A673 (cell line): Measurements from ENCODE around the gene SLC9A8. TPM values are rescaled to one million over a fixed set of nuclear protein-coding genes. Genes with fewer than 3 reads are reported as not detected.

Experiments used
- BruUV-seq: library from RNA; stranded (reverse); fragments of 400-500 nt; replicated peaks from 2 replicates; lab custom pipeline; 2021; lab: Mats Ljungman, UMichigan
- CTCF ChIA-PET: fragments of 300-600 bp; sonication (Branson Sonifier 250); formaldehyde crosslinking; loops from one replicate; lab custom pipeline; 2022; ENCODE audit warnings: antibody characterized with exemption; lab: Charles Lee
- POLR2A ChIA-PET: fragments of 300-600 bp; sonication (Branson Sonifier 250); formaldehyde crosslinking; loops from one replicate; lab custom pipeline; 2022; ENCODE audit warnings: antibody characterized with exemption; ENCODE audit not compliant: low non-redundant PET; lab: Charles Lee
- DNase-seq: peaks from one replicate; pipeline ENCODE4 v3.0.0-alpha.2; 2015; ENCODE audit warnings: low spot score
- H3K27ac ChIP-seq: fragments of 200-600 bp; sonication (generic); 2 replicates; pipeline ENCODE4 v1.5.1; 2016; ENCODE audit warnings: mixed run types, low read depth, mild to moderate bottlenecking, mixed read lengths, antibody characterized with exemption, low read length; ENCODE audit not compliant: poor library complexity, severe bottlenecking
- H3K27me3 ChIP-seq: fragments of 200-600 bp; sonication (generic); replicated peaks from 2 replicates; pipeline ENCODE4 v1.6.1; 2017; ENCODE audit warnings: mixed run types, low read depth, mild to moderate bottlenecking, mixed read lengths, antibody characterized with exemption, low read length; ENCODE audit not compliant: insufficient read depth, poor library complexity
- H3K36me3 ChIP-seq: fragments of 200-600 bp; sonication (generic); 2 replicates; pipeline ENCODE4 v1.6.1; 2016; ENCODE audit warnings: mixed run types, mild to moderate bottlenecking, mixed read lengths, antibody characterized with exemption, low read length; ENCODE audit not compliant: insufficient read depth, poor library complexity, severe bottlenecking
- H3K4me1 ChIP-seq: fragments of 200-600 bp; sonication (generic); 2 replicates; pipeline ENCODE4 v1.6.1; 2017; ENCODE audit warnings: mixed run types, mild to moderate bottlenecking, mixed read lengths, antibody characterized with exemption, low read length; ENCODE audit not compliant: insufficient read depth, poor library complexity, severe bottlenecking
- H3K4me3 ChIP-seq: fragments of 200-600 bp; sonication (generic); 2 replicates; pipeline ENCODE4 v1.5.1; 2016; ENCODE audit warnings: low read depth, mixed run types, mild to moderate bottlenecking, mixed read lengths, low read length; ENCODE audit not compliant: poor library complexity, severe bottlenecking
- H3K9me3 ChIP-seq: fragments of 200-600 bp; sonication (generic); 2 replicates; pipeline ENCODE4 v1.6.1; 2016; ENCODE audit warnings: mixed run types, low read depth, mild to moderate bottlenecking, mixed read lengths, antibody characterized with exemption, low read length; ENCODE audit not compliant: poor library complexity, severe bottlenecking
- CTCF ChIP-seq: fragments of 300-800, 200-600 bp; sonication (generic); conservative IDR thresholded peaks from 2 replicates; pipeline ENCODE4 v1.5.1; 2017; ENCODE audit warnings: low read depth, mild to moderate bottlenecking, antibody characterized with exemption, low read length, moderate library complexity, mixed read lengths
- EZH2 ChIP-seq: fragments of 200-600 bp; sonication (generic); IDR thresholded peaks from 2 replicates; pipeline ENCODE4 v1.6.1; 2017; ENCODE audit warnings: borderline replicate concordance, low read depth, mild to moderate bottlenecking, mixed read lengths, antibody characterized with exemption, low read length; ENCODE audit not compliant: poor library complexity, severe bottlenecking
- intact Hi-C: fragments of 100-400 bp; cut with micrococcal nuclease; formaldehyde crosslinking; loops from one replicate; pipeline ENCODE4 v1.10.0; 2022; ENCODE audit not compliant: unreplicated experiment
- total RNA-seq: library from RNA; stranded (reverse); gene quantifications from 2 replicates; pipeline ENCODE4 v1.2.3, GENCODE V29; 2021

The SLC9A8 gene
- total RNA-seq, 1 experiment from 2014 or later, result 9.8 TPM

- BruUV-seq, result no TSS peak
- TF ChIP-seq EZH2 (no peak), CTCF (no peak)
- Histone ChIP-seq H3K27me3 (no peaks in the 10 kb centered on the region), H3K4me1 (no peaks in the 10 kb centered on the region), H3K4me3 (no peak overlapping the region), H3K9me3 (no peaks in the 10 kb centered on the region), H3K27ac (no peak overlapping the region), H3K36me3 (peaks cover 26% of the 10 kb centered on the region)
- DNase-seq, result no peak
- intact Hi-C loops, result no loop called here
- CTCF ChIA-PET, result no interaction called here
- POLR2A ChIA-PET, result no interaction called here
These were observed 92.0 kb downstream of the SLC9A8 start for GRCh38 chr20:49904440-49905214.

- BruUV-seq, result no TSS peak
- Histone ChIP-seq H3K36me3 (peaks cover 26% of the 10 kb centered on the region), H3K4me1 (no peaks in the 10 kb centered on the region), H3K4me3 (no peak overlapping the region), H3K9me3 (no peaks in the 10 kb centered on the region), H3K27ac (no peak overlapping the region), H3K27me3 (no peaks in the 10 kb centered on the region)
- intact Hi-C loops, result no loop called here
- TF ChIP-seq EZH2 (no peak), CTCF (no peak)
- POLR2A ChIA-PET, result no interaction called here
- CTCF ChIA-PET, result no interaction called here
- DNase-seq, result no peak
These were observed 92.9 kb downstream of the SLC9A8 start for GRCh38 chr20:49905415-49906091.

GRCh38 chr20:49906101-49906604 lies 93.5 kb downstream of the SLC9A8 start:
- intact Hi-C loops, result no loop called here
- no TSS peak for BruUV-seq
- DNase-seq, result no peak
- no peak overlapping the region for H3K4me3 ChIP-seq
- peaks cover 26% of the 10 kb centered on the region for H3K36me3 ChIP-seq
- no peaks in the 10 kb centered on the region for H3K9me3 ChIP-seq
- no peaks in the 10 kb centered on the region for H3K27me3 ChIP-seq
- POLR2A ChIA-PET, result interaction anchor here (1.0 kb wide), 1 partner anchor 10 kb away, joined by 4 read pairs; no protein-coding TSS in a partner anchor
- TF ChIP-seq EZH2, result no peak
- no peak for TF ChIP-seq CTCF
- CTCF ChIA-PET, result no interaction called here
- no peaks in the 10 kb centered on the region for H3K4me1 ChIP-seq
- H3K27ac ChIP-seq, result no peak overlapping the region
